Activated naive CD8-positive, alpha-beta T cell treated with anti-CD3 and anti-CD28 coated beads for 36 hours (primary cell): ENCODE measurements around the gene SH3PXD2B. TPM values are rescaled to one million over a fixed set of nuclear protein-coding genes. Genes with fewer than 3 reads are reported as not detected.
"Not testable (repeated sequence)": the region's sequence is repeated elsewhere in the genome, so short reads cannot be mapped to it uniquely, and the experiment has no call there.

Experiments
- DNase-seq: peaks from one replicate; pipeline ENCODE4 v3.0.0; 2021
- H3K27ac Mint-ChIP-seq: one replicate; pipeline ENCODE4 v1.8.0; 2022; ENCODE audit warnings: mild to moderate bottlenecking, moderate library complexity, mixed read lengths
- H3K27me3 Mint-ChIP-seq: one replicate; pipeline ENCODE4 v1.8.0; 2022; ENCODE audit warnings: mild to moderate bottlenecking, mixed read lengths
- H3K36me3 Mint-ChIP-seq: one replicate; pipeline ENCODE4 v1.8.0; 2021; ENCODE audit warnings: mild to moderate bottlenecking, mixed read lengths
- H3K4me1 Mint-ChIP-seq: one replicate; pipeline ENCODE4 v1.8.0; 2021; ENCODE audit warnings: mixed read lengths
- H3K4me3 Mint-ChIP-seq: one replicate; pipeline ENCODE4 v1.8.0; 2022; ENCODE audit warnings: mild to moderate bottlenecking, moderate library complexity, mixed read lengths
- H3K9me3 Mint-ChIP-seq: one replicate; pipeline ENCODE4 v1.8.0; 2022; ENCODE audit warnings: mixed read lengths
- total RNA-seq, 2 experiments: library from RNA; stranded (reverse); gene quantifications; one replicate each; pipeline ENCODE4 v1.2.3, GENCODE V29; 2021

Gene SH3PXD2B
- total RNA-seq, 2 experiments from 2014 or later = 0.80 to 0.84 TPM

GRCh38 chr5:172302047-172302710, 152.1 kb downstream of the SH3PXD2B start:
- Mint-ChIP-seq H3K9me3 (peaks cover 2% of the 10 kb centered on the region), H3K27me3 (peaks cover 5% of the 10 kb centered on the region), H3K4me3 (no peak overlapping the region), H3K4me1 (no peaks in the 10 kb centered on the region), H3K36me3 (no peaks in the 10 kb centered on the region), H3K27ac (no peak overlapping the region)
- no peak for DNase-seq

DNA sequence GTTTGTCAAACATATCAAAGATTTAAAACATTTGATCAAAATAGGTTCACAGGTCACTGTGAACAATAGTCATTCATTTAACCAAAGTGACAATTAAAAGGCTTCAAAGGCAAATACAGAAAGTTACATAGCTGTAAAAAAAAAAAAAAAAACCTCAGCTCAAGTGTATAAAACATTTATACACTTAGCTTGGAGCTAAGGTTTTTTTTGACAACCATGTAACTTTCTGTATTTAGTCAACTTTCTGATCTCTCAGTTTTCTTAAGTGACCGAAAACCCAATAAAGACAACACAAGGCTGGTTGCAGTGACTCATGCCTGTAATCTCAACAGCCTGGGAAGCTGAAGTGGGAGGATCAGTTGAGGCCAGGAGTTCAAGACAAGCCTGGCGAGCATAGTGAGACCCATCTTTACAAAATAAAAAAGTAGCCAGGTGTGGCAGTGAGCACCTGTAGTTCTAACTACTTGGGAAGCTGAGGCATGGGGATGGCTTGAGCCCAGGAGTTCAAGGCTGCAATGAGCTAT, 154.3 kb downstream of the SH3PXD2B start:
- peaks cover 10% of the 10 kb centered on the region for H3K27me3 Mint-ChIP-seq
- H3K27ac Mint-ChIP-seq = no peak overlapping the region
- no peak overlapping the region for H3K4me3 Mint-ChIP-seq
- DNase-seq = no peak
- H3K4me1 Mint-ChIP-seq = no peaks in the 10 kb centered on the region
- H3K36me3 Mint-ChIP-seq = no peaks in the 10 kb centered on the region
- peaks cover 2% of the 10 kb centered on the region for H3K9me3 Mint-ChIP-seq

DNA sequence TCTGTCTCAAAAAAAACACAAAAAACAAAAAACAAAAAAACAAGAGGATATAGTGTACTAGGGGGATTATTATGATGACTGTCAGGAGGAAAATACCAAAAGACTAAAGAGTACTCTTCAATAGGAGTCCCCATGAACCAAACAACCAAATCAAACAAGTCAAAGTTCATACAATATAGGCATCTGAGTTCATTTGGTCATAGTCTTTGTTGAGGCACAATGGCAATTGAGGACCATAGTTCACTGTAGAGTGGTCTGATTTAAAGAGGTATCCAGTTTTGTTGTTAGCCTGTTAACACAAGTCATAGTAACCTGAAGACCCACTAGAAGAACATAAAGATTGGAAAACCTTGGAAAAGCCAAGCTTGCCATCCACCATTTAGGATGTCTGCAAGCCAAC, 159.5 kb downstream of the SH3PXD2B start:
- DNase-seq = no peak
- no peaks in the 10 kb centered on the region for H3K36me3 Mint-ChIP-seq

GRCh38 chr5:172293745-172294342, 160.5 kb downstream of the SH3PXD2B start:
- no peaks in the 10 kb centered on the region for H3K36me3 Mint-ChIP-seq
- peaks cover 5% of the 10 kb centered on the region for H3K27me3 Mint-ChIP-seq
- no peaks in the 10 kb centered on the region for H3K9me3 Mint-ChIP-seq
- H3K27ac Mint-ChIP-seq = no peak overlapping the region
- H3K4me3 Mint-ChIP-seq = no peak overlapping the region
- H3K4me1 Mint-ChIP-seq = peaks cover 3% of the 10 kb centered on the region
- no peak for DNase-seq

More for the DNA sequence above, 159.5 kb downstream of the SH3PXD2B start:
- Mint-ChIP-seq H3K27ac (no peak overlapping the region), H3K4me3 (no peak overlapping the region), H3K9me3 (no peaks in the 10 kb centered on the region), H3K4me1 (peaks cover 3% of the 10 kb centered on the region), H3K27me3 (peaks cover 5% of the 10 kb centered on the region)

- no peak overlapping the region for H3K4me3 Mint-ChIP-seq
- no peaks in the 10 kb centered on the region for H3K36me3 Mint-ChIP-seq
- H3K27ac Mint-ChIP-seq = no peak overlapping the region
- H3K27me3 Mint-ChIP-seq = peaks cover 5% of the 10 kb centered on the region
- H3K4me1 Mint-ChIP-seq = peaks cover 3% of the 10 kb centered on the region
- H3K9me3 Mint-ChIP-seq = no peaks in the 10 kb centered on the region
- peak; percentile 54 for DNase-seq
Observed at GRCh38 chr5:172293054-172293744, 161.1 kb downstream of the SH3PXD2B start.

DNA sequence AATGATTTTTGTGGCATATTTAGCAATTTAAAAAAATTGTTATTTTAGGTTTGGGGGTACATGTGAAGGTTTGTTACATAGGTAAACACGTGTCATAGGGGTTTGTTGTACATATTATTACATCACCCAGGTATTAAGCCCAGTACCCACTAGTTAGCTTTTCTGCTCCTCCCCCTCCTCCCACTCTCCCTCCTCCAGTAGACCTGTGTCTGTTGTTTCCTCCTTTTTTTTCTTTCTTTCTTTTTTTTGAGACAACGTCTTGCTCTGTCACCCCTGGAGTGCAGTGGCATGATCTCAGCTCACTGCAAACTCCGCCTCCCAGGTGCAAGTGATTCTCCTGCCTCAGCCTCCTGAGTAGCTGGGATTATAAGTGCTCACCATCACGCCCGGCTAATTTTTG, 162.5 kb downstream of the SH3PXD2B start:
- not testable (repeated sequence) for H3K36me3 Mint-ChIP-seq

DNA sequence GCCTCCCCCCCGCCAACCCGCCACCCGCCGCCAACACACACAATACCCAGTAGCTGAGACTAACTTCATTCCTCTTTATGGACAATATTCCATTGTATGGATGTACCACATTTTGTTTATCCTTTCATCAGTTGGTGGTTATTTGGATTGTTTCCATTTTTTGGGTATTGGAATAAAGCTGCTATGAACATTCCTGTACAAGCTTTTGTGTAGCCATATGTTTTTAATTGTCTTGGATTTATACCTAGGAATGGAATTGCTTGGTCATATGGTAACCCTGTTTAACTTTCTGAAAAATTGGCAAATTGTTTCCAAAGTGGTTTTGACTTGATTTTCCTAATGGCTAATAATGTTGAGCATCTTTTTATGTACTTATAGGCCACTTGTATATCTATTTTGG, 165.9 kb downstream of the SH3PXD2B start:
- no peak overlapping the region for H3K27ac Mint-ChIP-seq
- H3K9me3 Mint-ChIP-seq = no peaks in the 10 kb centered on the region
- H3K4me3 Mint-ChIP-seq = no peak overlapping the region
- no peaks in the 10 kb centered on the region for H3K36me3 Mint-ChIP-seq
- DNase-seq = no peak
- H3K27me3 Mint-ChIP-seq = no peaks in the 10 kb centered on the region
- peaks cover 12% of the 10 kb centered on the region for H3K4me1 Mint-ChIP-seq

More for the DNA sequence above, 162.5 kb downstream of the SH3PXD2B start:
- H3K27me3 Mint-ChIP-seq, DNase-seq, H3K4me3 Mint-ChIP-seq, H3K9me3 Mint-ChIP-seq, H3K4me1 Mint-ChIP-seq, H3K27ac Mint-ChIP-seq: not testable (repeated sequence)

DNA sequence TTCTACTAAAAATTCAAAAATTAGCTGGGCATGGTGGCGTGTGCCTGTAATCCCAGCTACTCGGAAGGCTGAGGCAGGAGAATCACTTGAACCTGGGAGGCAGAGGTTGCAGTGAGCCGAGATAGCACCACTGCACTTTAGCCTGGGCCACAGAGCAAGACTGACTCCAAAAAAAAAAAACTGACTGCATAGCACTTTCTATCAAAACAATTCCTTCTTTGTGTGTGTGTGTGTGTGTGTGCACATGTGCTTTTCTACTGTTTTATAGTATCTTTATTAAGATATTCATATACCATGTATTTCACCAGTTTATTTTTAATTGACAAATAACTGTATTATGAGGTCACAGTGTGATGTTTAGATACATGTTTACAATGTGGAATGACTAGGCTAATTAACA, 167.2 kb downstream of the SH3PXD2B start:
- H3K4me1 Mint-ChIP-seq = peaks cover 16% of the 10 kb centered on the region
- H3K4me3 Mint-ChIP-seq, H3K27ac Mint-ChIP-seq, H3K36me3 Mint-ChIP-seq, H3K27me3 Mint-ChIP-seq, DNase-seq, H3K9me3 Mint-ChIP-seq: not testable (repeated sequence)

GRCh38 chr5:172285226-172286143, 168.8 kb downstream of the SH3PXD2B start:
- H3K9me3 Mint-ChIP-seq = no peaks in the 10 kb centered on the region
- no peak for DNase-seq
- peak overlapping the region; percentile 42 for H3K4me3 Mint-ChIP-seq
- peaks cover 27% of the 10 kb centered on the region for H3K4me1 Mint-ChIP-seq
- no peak overlapping the region for H3K27ac Mint-ChIP-seq
- no peaks in the 10 kb centered on the region for H3K27me3 Mint-ChIP-seq
- H3K36me3 Mint-ChIP-seq = no peaks in the 10 kb centered on the region

DNA sequence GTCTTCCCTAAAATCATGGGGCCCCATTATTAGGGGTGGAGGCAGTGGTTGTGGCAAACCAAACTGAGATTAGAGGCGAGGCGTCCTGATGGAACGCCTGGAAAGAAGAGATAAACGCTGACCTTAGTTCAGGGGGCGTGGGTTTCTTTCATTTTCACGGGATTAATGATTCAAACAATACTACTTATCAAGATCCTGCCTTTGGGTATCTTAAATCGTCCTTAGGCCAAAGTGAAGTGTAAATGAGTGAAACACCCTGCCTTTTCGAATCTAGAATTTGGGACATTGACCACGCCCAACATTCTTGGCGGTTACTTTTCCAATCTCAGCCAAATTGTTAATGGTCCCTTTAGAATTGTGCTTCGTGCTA, 169.7 kb downstream of the SH3PXD2B start:
- H3K27ac Mint-ChIP-seq = peak overlapping the region; percentile 25
- H3K36me3 Mint-ChIP-seq = no peaks in the 10 kb centered on the region
- no peaks in the 10 kb centered on the region for H3K9me3 Mint-ChIP-seq
- DNase-seq = no peak
- H3K27me3 Mint-ChIP-seq = no peaks in the 10 kb centered on the region
- peaks cover 27% of the 10 kb centered on the region for H3K4me1 Mint-ChIP-seq
- peak overlapping the region; percentile 82 for H3K4me3 Mint-ChIP-seq

GRCh38 chr5:172283862-172284610, 170.3 kb downstream of the SH3PXD2B start:
- peak overlapping the region; percentile 82 for H3K4me3 Mint-ChIP-seq
- H3K27me3 Mint-ChIP-seq = no peaks in the 10 kb centered on the region
- H3K9me3 Mint-ChIP-seq = no peaks in the 10 kb centered on the region
- DNase-seq = peak; percentile 89
- H3K36me3 Mint-ChIP-seq = no peaks in the 10 kb centered on the region
- H3K4me1 Mint-ChIP-seq = peaks cover 27% of the 10 kb centered on the region
- peak overlapping the region; percentile 77 for H3K27ac Mint-ChIP-seq

- Mint-ChIP-seq H3K9me3 (no peaks in the 10 kb centered on the region), H3K4me1 (peaks cover 27% of the 10 kb centered on the region), H3K4me3 (peak within 1 kb of the TSS; percentile 91), H3K36me3 (peaks cover 3% of the 10 kb centered on the region), H3K27me3 (no peaks in the 10 kb centered on the region), H3K27ac (peak within 1 kb of the TSS; percentile 82)
- DNase-seq = peak; percentile 86
Observed at GRCh38 chr5:172283020-172283861, 171.1 kb downstream of the SH3PXD2B start, which contains the start of gene UBTD2. TSS of gene UBTD2 (minus strand) at chr5:172283764. CDS start at chr5:172283665, 99 bp downstream.

DNA sequence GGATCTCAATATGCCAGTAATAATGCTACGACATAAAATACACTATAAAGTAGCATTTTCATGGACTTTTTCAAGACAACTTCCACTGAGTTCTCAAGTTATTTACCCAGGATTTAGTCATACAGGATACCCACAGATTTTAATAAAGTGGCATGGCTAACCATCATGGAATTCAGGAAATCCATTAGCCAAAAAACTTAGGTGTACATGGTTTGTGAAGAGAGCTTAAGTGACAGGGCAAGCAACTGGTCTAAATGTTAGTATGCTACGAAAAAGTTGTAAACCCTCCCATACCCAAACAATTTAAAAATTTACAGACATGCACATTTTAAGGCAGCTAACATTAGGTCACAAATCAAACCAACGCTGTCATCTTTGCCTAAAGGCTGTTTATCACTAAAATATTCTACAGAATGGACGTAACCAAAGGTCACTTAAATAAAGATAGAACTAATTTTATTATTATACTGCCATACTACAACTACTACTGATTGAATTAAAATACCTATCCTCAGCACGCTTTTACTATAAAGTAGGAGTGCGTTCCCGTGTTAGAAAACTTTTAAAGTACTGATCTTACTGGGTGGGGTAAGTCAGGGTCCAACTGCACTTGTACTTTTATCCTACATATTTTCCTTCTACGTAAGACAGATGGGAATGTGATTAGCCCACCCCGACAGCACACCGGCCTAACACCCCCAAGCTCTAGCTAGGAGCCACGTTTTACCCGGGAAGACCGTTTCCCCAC, 171.9 kb downstream of the SH3PXD2B start:
- H3K36me3 Mint-ChIP-seq = peaks cover 10% of the 10 kb centered on the region
- no peaks in the 10 kb centered on the region for H3K9me3 Mint-ChIP-seq
- peaks cover 34% of the 10 kb centered on the region for H3K4me1 Mint-ChIP-seq
- no peaks in the 10 kb centered on the region for H3K27me3 Mint-ChIP-seq
- DNase-seq = no peak
- peak overlapping the region; percentile 82 for H3K27ac Mint-ChIP-seq
- peak overlapping the region; percentile 91 for H3K4me3 Mint-ChIP-seq
